OCI-LY7 (cell line): ENCODE data around the gene CORO7. TPM values are rescaled to one million over a fixed set of nuclear protein-coding genes. Genes with fewer than 3 reads are reported as not detected.

Experiments
- BruUV-seq: library from RNA; stranded (reverse); fragments of 400-500 nt; replicated peaks from 2 replicates; lab custom pipeline; 2021; lab: Mats Ljungman, UMichigan
- CTCF ChIA-PET: fragments of 300-600 bp; sonication (Branson Sonifier 250); formaldehyde crosslinking; loops from one replicate; lab custom pipeline; 2022; ENCODE audit warnings: antibody characterized with exemption; ENCODE audit not compliant: unreplicated experiment; lab: Charles Lee
- POLR2A ChIA-PET: fragments of 300-600 bp; sonication (Branson Sonifier 250); formaldehyde crosslinking; loops from one replicate; lab custom pipeline; 2022; ENCODE audit warnings: antibody characterized with exemption; lab: Charles Lee
- DNase-seq: peaks from one replicate; pipeline ENCODE4 v3.0.0-alpha.2; 2015; ENCODE audit warnings: low spot score
- H2AFZ ChIP-seq: fragments of 200-600 bp; sonication (generic), shearing (Covaris generic); 2 replicates; pipeline ENCODE4 v1.6.1; 2014; ENCODE audit warnings: mild to moderate bottlenecking, antibody characterized with exemption, low read length, moderate library complexity
- H3K27ac ChIP-seq: fragments of 200-600 bp; sonication (generic); 2 replicates; pipeline ENCODE4 v1.5.1; 2014; ENCODE audit warnings: mixed run types, low read depth, mild to moderate bottlenecking, moderate library complexity, low read length, inconsistent platforms; ENCODE audit not compliant: poor library complexity, severe bottlenecking
- H3K36me3 ChIP-seq: fragments of 200-600 bp; sonication (generic); 2 replicates; pipeline ENCODE4 v1.6.1; 2014; ENCODE audit warnings: mild to moderate bottlenecking, antibody characterized with exemption, low read length, moderate library complexity, mixed read lengths; ENCODE audit not compliant: insufficient read depth
- H3K4me1 ChIP-seq: fragments of 200-600 bp; sonication (generic); 2 replicates; pipeline ENCODE4 v1.5.1; 2014; ENCODE audit warnings: mild to moderate bottlenecking, low read length; ENCODE audit not compliant: insufficient read depth, poor library complexity, severe bottlenecking
- H3K4me2 ChIP-seq: fragments of 200-600 bp; sonication (generic); 2 replicates; pipeline ENCODE4 v1.6.1; 2014; ENCODE audit warnings: mild to moderate bottlenecking, low read length
- H3K4me3 ChIP-seq: fragments of 200-600 bp; sonication (generic); 2 replicates; pipeline ENCODE4 v1.5.1; 2014; ENCODE audit warnings: mild to moderate bottlenecking, low read depth, low read length; ENCODE audit not compliant: poor library complexity, severe bottlenecking
- H3K79me2 ChIP-seq: fragments of 200-600 bp; sonication (generic); 2 replicates; pipeline ENCODE4 v1.6.1; 2016; ENCODE audit warnings: low read depth, mild to moderate bottlenecking, low read length, moderate library complexity, mixed read lengths; ENCODE audit not compliant: insufficient read depth
- H3K9me2 ChIP-seq: fragments of 200-600 bp; sonication (generic); 2 replicates; pipeline ENCODE4 v1.6.1; 2016; ENCODE audit warnings: mild to moderate bottlenecking, low read length, mixed read lengths; ENCODE audit not compliant: insufficient read depth
- H3K9me3 ChIP-seq: fragments of 200-600 bp; sonication (generic); 2 replicates; pipeline ENCODE4 v1.6.1; 2014; ENCODE audit warnings: mild to moderate bottlenecking, mixed run types, low read length, mixed read lengths
- H4K20me1 ChIP-seq: fragments of 200-600 bp; sonication (generic); 2 replicates; pipeline ENCODE4 v1.6.1; 2014; ENCODE audit warnings: mild to moderate bottlenecking, antibody characterized with exemption, low read length, moderate library complexity, mixed read lengths; ENCODE audit not compliant: insufficient read depth
- EZH2phosphoT487 ChIP-seq: fragments of 200-600 bp; sonication (generic); IDR thresholded peaks from 2 replicates; pipeline ENCODE4 v1.6.1; 2018; ENCODE audit warnings: low read depth, borderline replicate concordance, mild to moderate bottlenecking, mixed run types, antibody characterized with exemption, low read length, moderate library complexity, mixed read lengths
- intact Hi-C: fragments of 100-400 bp; cut with micrococcal nuclease; formaldehyde crosslinking; loops from one replicate; pipeline ENCODE4 v1.10.0; 2022; ENCODE audit not compliant: unreplicated experiment
- total RNA-seq, 2 experiments: library from RNA; depleted of rRNA in 1 of 2; stranded (reverse); fragments of >200 nt in 1 of 2; shearing (Covaris generic) in 1 of 2; gene quantifications; 2 replicates each; pipeline ENCODE4 v1.2.3, GENCODE V29; 2014 to 2022
- TF ChIP-seq, protein P1 (sequence below): fragments of 200-600 bp; sonication (generic); conservative IDR thresholded peaks from 2 replicates; pipeline ENCODE4 v1.5.1; 2014; ENCODE audit warnings: mild to moderate bottlenecking, antibody characterized with exemption, low read length, moderate library complexity, mixed read lengths

CORO7 gene
- total RNA-seq, 2 experiments from 2014 or later: 77.2 to 112 TPM

DNA sequence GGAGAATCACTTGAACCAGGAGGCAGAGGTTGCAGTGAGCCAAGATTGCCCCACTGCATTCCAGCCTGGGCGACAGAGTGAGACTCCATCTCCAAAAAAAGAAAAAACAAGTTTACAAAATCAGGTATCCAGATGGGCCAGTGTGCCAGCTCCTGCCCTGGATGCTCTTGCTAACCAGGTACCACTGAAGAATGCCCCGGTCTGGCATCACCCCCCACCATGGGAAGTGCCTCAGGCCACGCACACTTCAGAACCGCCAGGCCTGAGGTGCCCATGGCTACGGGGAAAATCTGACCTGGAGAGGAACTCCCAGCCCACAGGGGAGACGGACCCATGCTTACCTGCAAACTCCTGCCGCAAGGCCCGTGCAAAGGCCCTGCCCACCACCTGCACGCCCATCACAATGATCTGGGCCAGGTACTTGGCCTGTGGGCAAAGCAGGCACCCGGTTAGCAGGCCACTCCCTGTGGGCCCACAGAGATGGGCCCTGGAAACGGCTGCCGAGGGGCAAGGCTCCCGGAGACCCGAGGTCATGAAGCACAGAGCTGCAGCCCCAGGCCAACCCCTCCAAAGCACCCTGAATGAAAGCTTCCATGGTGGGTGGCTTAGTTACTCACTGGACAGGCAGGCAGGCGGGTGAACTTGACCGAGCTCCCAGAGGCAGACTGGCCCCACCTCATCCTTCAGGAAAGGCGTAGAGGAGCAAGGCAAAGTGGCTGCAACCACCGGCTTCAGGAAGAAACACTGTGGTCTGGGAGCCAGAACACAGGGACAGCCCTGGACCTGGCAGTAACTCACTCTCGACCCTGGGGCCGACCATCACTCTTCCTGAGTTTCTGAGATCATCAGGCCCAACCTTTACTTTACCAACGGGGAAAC lies 73.3 kb downstream of the CORO7 start:
- Histone ChIP-seq H3K4me2 (no peak overlapping the region), H2AFZ (no peak overlapping the region), H3K9me2 (no peaks in the 10 kb centered on the region), H3K9me3 (no peaks in the 10 kb centered on the region), H3K4me3 (no peak overlapping the region), H3K4me1 (no peaks in the 10 kb centered on the region), H4K20me1 (peaks cover 5% of the 10 kb centered on the region), H3K79me2 (peaks cover 35% of the 10 kb centered on the region), H3K27ac (no peak overlapping the region), H3K36me3 (peaks cover 76% of the 10 kb centered on the region)
- POLR2A ChIA-PET: interaction anchor here (0.7 kb wide), 1 partner anchor 167 kb away, joined by 3 read pairs; no protein-coding TSS in a partner anchor
- intact Hi-C loops: no loop called here
- DNase-seq: no peak
- no TSS peak for BruUV-seq
- CTCF ChIA-PET: no interaction called here
- TF ChIP-seq, protein P1, sequence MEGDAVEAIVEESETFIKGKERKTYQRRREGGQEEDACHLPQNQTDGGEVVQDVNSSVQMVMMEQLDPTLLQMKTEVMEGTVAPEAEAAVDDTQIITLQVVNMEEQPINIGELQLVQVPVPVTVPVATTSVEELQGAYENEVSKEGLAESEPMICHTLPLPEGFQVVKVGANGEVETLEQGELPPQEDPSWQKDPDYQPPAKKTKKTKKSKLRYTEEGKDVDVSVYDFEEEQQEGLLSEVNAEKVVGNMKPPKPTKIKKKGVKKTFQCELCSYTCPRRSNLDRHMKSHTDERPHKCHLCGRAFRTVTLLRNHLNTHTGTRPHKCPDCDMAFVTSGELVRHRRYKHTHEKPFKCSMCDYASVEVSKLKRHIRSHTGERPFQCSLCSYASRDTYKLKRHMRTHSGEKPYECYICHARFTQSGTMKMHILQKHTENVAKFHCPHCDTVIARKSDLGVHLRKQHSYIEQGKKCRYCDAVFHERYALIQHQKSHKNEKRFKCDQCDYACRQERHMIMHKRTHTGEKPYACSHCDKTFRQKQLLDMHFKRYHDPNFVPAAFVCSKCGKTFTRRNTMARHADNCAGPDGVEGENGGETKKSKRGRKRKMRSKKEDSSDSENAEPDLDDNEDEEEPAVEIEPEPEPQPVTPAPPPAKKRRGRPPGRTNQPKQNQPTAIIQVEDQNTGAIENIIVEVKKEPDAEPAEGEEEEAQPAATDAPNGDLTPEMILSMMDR: no peak
- no peak for TF ChIP-seq EZH2phosphoT487

DNA sequence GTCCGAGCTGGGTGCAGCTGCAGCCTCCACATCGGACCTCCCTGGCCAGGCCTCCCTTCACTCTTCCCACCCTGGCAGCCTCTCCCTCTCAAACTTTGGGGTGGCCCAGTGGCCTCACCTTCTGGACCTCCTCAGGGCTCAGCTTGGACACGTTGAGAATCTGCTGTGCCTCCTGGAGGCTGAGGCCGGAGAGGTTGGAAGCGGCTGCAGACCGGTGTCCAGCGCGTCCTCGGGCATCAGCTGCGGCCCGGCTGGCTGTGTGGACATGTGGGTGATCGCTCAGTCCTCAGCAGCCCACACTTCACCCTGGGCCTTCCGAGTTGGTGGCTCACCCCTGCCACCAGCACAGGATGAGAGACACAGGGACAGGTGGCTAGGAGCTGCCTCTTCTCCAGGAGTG lies 75.1 kb downstream of the CORO7 start:
- no peak overlapping the region for H3K4me3 ChIP-seq
- H3K4me1 ChIP-seq: no peaks in the 10 kb centered on the region
- no peak for TF ChIP-seq EZH2phosphoT487
- TF ChIP-seq, protein P1: no peak
- H3K79me2 ChIP-seq: peaks cover 21% of the 10 kb centered on the region
- no TSS peak for BruUV-seq
- no peak overlapping the region for H3K27ac ChIP-seq
- intact Hi-C loops: no loop called here
- H4K20me1 ChIP-seq: no peaks in the 10 kb centered on the region
- H2AFZ ChIP-seq: no peak overlapping the region
- DNase-seq: no peak
- peaks cover 64% of the 10 kb centered on the region for H3K36me3 ChIP-seq
- POLR2A ChIA-PET: no interaction called here
- H3K9me3 ChIP-seq: no peaks in the 10 kb centered on the region
- no peak overlapping the region for H3K4me2 ChIP-seq
- CTCF ChIA-PET: interaction anchor here (1.0 kb wide), 1 partner anchor 9 kb away, joined by 3 read pairs; no protein-coding TSS in a partner anchor
- no peaks in the 10 kb centered on the region for H3K9me2 ChIP-seq

DNA sequence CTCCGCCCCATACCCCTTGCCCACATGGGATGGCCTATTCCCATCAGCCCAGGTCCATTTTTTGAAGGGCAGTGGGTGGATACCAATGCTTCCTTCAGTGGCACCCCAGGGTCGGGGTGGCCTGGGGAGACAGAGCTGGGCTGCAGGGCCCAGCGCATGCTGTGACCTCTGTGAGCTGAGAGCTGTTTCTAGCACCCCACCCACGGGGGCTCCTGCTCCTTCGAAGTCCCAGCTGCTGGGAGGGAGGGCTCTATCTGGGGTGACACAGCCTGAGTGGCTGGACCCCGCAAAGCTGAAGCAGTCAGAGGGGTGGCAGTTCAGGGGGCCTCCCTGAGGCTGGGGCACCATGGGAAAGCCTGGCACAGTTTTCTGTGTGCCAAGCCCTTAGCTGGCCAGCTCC lies 76.0 kb downstream of the CORO7 start:
- Histone ChIP-seq H3K9me3 (no peaks in the 10 kb centered on the region), H3K36me3 (peaks cover 56% of the 10 kb centered on the region), H3K9me2 (no peaks in the 10 kb centered on the region), H4K20me1 (no peaks in the 10 kb centered on the region), H3K4me1 (no peaks in the 10 kb centered on the region), H3K4me2 (no peak overlapping the region), H3K79me2 (peaks cover 13% of the 10 kb centered on the region), H2AFZ (no peak overlapping the region), H3K27ac (no peak overlapping the region), H3K4me3 (no peak overlapping the region)
- POLR2A ChIA-PET: interaction anchor here (0.6 to 0.9 kb wide), 2 partner anchors 9 to 130 kb away, joined by 3 read pairs; no protein-coding TSS in a partner anchor
- no TSS peak for BruUV-seq
- CTCF ChIA-PET: interaction anchor here (1.0 kb wide), 1 partner anchor 10 kb away, joined by 3 read pairs; no protein-coding TSS in a partner anchor
- intact Hi-C loops: no loop called here
- no peak for DNase-seq
- TF ChIP-seq, protein P1: no peak
- TF ChIP-seq EZH2phosphoT487: no peak
